Measurements from ENCODE around the gene ATP11A.
"Not testable (repeated sequence)": the region's sequence is repeated elsewhere in the genome, so short reads cannot be mapped to it uniquely, and the experiment has no call there.

The ATP11A gene

GRCh38 chr13:112784811-112785482 is 95.1 kb downstream of the ATP11A start:
- DNase-seq (ENCODE audit: low read depth, low spot score) = no peak
- peaks cover 11% of the 10 kb centered on the region; the same call in 1 of the 2 replicates for H3K36me3 ChIP-seq (ENCODE audit: insufficient read depth, low read length)
- no peak overlapping the region for H3K9ac ChIP-seq (ENCODE audit: insufficient read length)
- H3K27ac ChIP-seq = no peak overlapping the region
- no peak overlapping the region for H3K4me3 ChIP-seq
- TF ChIP-seq FOXP2 (optimal IDR thresholded peaks at IDR 0.05; ENCODE audit: control extremely low read depth, extremely low read length, insufficient read depth) = no peak
- TF ChIP-seq EZH2 (IDR thresholded peaks at IDR 0.05) = no peak
- TF ChIP-seq POLR2AphosphoS5 (IDR thresholded peaks at IDR 0.05; ENCODE audit: borderline replicate concordance, low read depth, low read length) = no peak
- H3K9me3 ChIP-seq (ENCODE audit: low read depth, low read length) = no peaks in the 10 kb centered on the region

GRCh38 chr13:112785483-112785856 is 95.6 kb downstream of the ATP11A start:
- Histone ChIP-seq H3K27ac (no peak overlapping the region), H3K9ac (ENCODE audit: insufficient read length) (no peak overlapping the region), H3K36me3 (ENCODE audit: insufficient read depth, low read length) (peaks cover 11% of the 10 kb centered on the region; the same call in 1 of the 2 replicates), H3K9me3 (ENCODE audit: low read depth, low read length) (no peaks in the 10 kb centered on the region), H3K4me3 (no peak overlapping the region)
- no peak for DNase-seq (ENCODE audit: low read depth, low spot score)
- TF ChIP-seq FOXP2 (optimal IDR thresholded peaks at IDR 0.05; ENCODE audit: control extremely low read depth, extremely low read length, insufficient read depth) (no peak), EZH2 (IDR thresholded peaks at IDR 0.05) (no peak), POLR2AphosphoS5 (IDR thresholded peaks at IDR 0.05; ENCODE audit: borderline replicate concordance, low read depth, low read length) (no peak)

GRCh38 chr13:112786810-112787209 is 97.0 kb downstream of the ATP11A start:
- not testable (repeated sequence) for DNase-seq (ENCODE audit: low read depth, low spot score); H3K9me3 ChIP-seq (ENCODE audit: low read depth, low read length); H3K9ac ChIP-seq (ENCODE audit: insufficient read length); H3K4me3 ChIP-seq; H3K27ac ChIP-seq
- H3K36me3 ChIP-seq (ENCODE audit: insufficient read depth, low read length) = peaks cover 12% of the 10 kb centered on the region; the same call in 1 of the 2 replicates

- TF ChIP-seq POLR2AphosphoS5 (IDR thresholded peaks at IDR 0.05; ENCODE audit: borderline replicate concordance, low read depth, low read length) (no peak), FOXP2 (optimal IDR thresholded peaks at IDR 0.05; ENCODE audit: control extremely low read depth, extremely low read length, insufficient read depth) (no peak), EZH2 (IDR thresholded peaks at IDR 0.05) (no peak)
- no peak overlapping the region for H3K9ac ChIP-seq (ENCODE audit: insufficient read length)
- H3K36me3 ChIP-seq (ENCODE audit: insufficient read depth, low read length) = peaks cover 12% of the 10 kb centered on the region; the same call in 1 of the 2 replicates
- no peak overlapping the region for H3K4me3 ChIP-seq
- no peaks in the 10 kb centered on the region for H3K9me3 ChIP-seq (ENCODE audit: low read depth, low read length)
- DNase-seq (ENCODE audit: low read depth, low spot score) = peak; percentile 44
- H3K27ac ChIP-seq = no peak overlapping the region
Observed at GRCh38 chr13:112790735-112791641, 101.2 kb downstream of the ATP11A start.

GRCh38 chr13:112791663-112792440 is 102.0 kb downstream of the ATP11A start:
- no peaks in the 10 kb centered on the region for H3K9me3 ChIP-seq (ENCODE audit: low read depth, low read length)
- peaks cover 19% of the 10 kb centered on the region; the same call in 1 of the 2 replicates for H3K36me3 ChIP-seq (ENCODE audit: insufficient read depth, low read length)
- TF ChIP-seq EZH2 (IDR thresholded peaks at IDR 0.05) = no peak
- no peak for TF ChIP-seq POLR2AphosphoS5 (IDR thresholded peaks at IDR 0.05; ENCODE audit: borderline replicate concordance, low read depth, low read length)
- TF ChIP-seq FOXP2 (optimal IDR thresholded peaks at IDR 0.05; ENCODE audit: control extremely low read depth, extremely low read length, insufficient read depth) = no peak
- H3K4me3 ChIP-seq = no peak overlapping the region
- no peak overlapping the region for H3K9ac ChIP-seq (ENCODE audit: insufficient read length)
- no peak overlapping the region for H3K27ac ChIP-seq
- no peak for DNase-seq (ENCODE audit: low read depth, low spot score)

GRCh38 chr13:112792511-112792910 is 102.7 kb downstream of the ATP11A start:
- no peaks in the 10 kb centered on the region for H3K9me3 ChIP-seq (ENCODE audit: low read depth, low read length)
- no peak overlapping the region for H3K4me3 ChIP-seq
- TF ChIP-seq EZH2 (IDR thresholded peaks at IDR 0.05) (no peak), POLR2AphosphoS5 (IDR thresholded peaks at IDR 0.05; ENCODE audit: borderline replicate concordance, low read depth, low read length) (no peak), FOXP2 (optimal IDR thresholded peaks at IDR 0.05; ENCODE audit: control extremely low read depth, extremely low read length, insufficient read depth) (no peak)
- DNase-seq (ENCODE audit: low read depth, low spot score) = no peak
- H3K36me3 ChIP-seq (ENCODE audit: insufficient read depth, low read length) = peaks cover 19% of the 10 kb centered on the region; the same call in 1 of the 2 replicates
- no peak overlapping the region for H3K27ac ChIP-seq
- H3K9ac ChIP-seq (ENCODE audit: insufficient read length) = no peak overlapping the region

GRCh38 chr13:112793545-112794445 is 104.0 kb downstream of the ATP11A start:
- Histone ChIP-seq H3K9me3 (ENCODE audit: low read depth, low read length) (no peaks in the 10 kb centered on the region), H3K4me3 (no peak overlapping the region), H3K36me3 (ENCODE audit: insufficient read depth, low read length) (peaks cover 19% of the 10 kb centered on the region; the same call in 1 of the 2 replicates), H3K27ac (no peak overlapping the region), H3K9ac (ENCODE audit: insufficient read length) (no peak overlapping the region)
- no peak for DNase-seq (ENCODE audit: low read depth, low spot score)
- TF ChIP-seq FOXP2 (optimal IDR thresholded peaks at IDR 0.05; ENCODE audit: control extremely low read depth, extremely low read length, insufficient read depth) (no peak), EZH2 (IDR thresholded peaks at IDR 0.05) (no peak), POLR2AphosphoS5 (IDR thresholded peaks at IDR 0.05; ENCODE audit: borderline replicate concordance, low read depth, low read length) (no peak)
